NCI-H526 (cell line): ENCODE measurements around the gene RGS19.

ENCODE experiments used
- DNase-seq, 2 experiments: peaks; one replicate each; lab custom pipeline; 2025; lab: John Stamatoyannopoulos, UW

Gene RGS19

DNA sequence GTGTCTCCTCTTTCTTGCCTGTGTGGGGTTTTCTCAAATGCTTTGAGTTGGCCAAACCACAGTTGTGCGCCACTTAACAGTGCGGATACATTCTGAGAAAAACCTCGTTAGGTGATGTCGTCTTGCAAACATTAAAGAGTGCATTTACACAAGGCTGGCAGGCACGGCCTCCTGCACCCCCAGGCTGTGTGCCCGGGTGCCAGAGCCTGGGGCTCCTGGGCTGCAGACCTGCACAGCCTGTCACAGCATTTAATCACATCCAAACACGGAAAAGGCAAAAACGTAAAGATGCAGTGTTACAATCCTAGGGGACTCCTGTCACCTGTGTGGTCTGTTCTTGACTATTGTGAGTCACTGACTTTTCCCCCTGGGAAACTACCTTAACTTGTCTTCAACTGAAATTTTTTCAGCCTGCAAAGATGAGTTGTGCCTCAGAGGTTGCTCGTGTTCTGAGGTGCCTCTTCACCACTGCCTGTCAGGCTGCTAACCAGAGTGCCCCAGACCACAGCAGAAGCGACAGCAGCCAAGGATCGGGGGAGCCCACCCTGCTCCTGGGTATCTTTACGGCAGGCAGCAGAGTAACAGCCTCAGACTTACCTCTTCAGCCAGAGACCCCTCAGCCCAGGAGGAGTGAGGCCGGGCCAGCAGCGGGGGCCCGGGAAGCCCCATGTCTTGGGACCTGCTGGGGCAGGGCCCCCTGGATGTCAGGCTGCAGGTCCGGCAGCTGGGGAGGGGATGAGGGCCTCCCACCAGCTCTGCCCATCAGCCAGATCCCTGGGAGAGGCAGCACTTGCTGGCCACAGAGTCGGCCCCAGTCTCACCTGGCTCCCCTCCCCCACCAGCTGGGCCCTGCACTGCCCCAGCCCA lies 44.0 kb downstream of the RGS19 start:
- no peak for DNase-seq

- no peak for DNase-seq
Measured at GRCh38 chr20:64033981-64034493, 45.3 kb downstream of the RGS19 start.

- DNase-seq, result no peak
Measured at GRCh38 chr20:64032706-64033624, 46.4 kb downstream of the RGS19 start.

DNA sequence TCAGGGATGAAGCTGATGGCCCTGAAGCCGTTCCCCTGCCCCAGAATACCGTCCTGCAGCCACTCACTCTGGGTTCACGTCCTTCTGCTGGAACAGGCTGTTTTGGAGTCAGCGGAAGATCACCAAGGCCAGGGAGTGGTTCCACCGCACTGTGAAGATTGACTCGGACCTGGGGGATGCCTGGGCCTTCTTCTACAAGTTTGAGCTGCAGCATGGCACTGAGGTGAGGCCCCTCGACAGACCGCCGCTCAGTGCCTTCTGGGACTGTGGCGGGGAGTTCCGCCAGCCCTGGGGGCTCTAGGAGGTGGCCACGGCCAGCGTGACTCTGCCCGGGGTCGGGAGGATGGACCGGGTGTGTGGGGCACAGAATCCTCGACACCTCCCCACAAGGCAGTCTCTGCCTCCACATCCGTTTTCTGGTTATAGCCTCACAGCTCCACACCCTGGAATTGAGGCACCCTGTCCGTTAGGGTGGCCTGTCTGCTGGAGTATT lies 47.5 kb downstream of the RGS19 start:
- DNase-seq, result no peak

- DNase-seq, result no peak
Measured at GRCh38 chr20:64030371-64031134, 48.8 kb downstream of the RGS19 start.

DNA sequence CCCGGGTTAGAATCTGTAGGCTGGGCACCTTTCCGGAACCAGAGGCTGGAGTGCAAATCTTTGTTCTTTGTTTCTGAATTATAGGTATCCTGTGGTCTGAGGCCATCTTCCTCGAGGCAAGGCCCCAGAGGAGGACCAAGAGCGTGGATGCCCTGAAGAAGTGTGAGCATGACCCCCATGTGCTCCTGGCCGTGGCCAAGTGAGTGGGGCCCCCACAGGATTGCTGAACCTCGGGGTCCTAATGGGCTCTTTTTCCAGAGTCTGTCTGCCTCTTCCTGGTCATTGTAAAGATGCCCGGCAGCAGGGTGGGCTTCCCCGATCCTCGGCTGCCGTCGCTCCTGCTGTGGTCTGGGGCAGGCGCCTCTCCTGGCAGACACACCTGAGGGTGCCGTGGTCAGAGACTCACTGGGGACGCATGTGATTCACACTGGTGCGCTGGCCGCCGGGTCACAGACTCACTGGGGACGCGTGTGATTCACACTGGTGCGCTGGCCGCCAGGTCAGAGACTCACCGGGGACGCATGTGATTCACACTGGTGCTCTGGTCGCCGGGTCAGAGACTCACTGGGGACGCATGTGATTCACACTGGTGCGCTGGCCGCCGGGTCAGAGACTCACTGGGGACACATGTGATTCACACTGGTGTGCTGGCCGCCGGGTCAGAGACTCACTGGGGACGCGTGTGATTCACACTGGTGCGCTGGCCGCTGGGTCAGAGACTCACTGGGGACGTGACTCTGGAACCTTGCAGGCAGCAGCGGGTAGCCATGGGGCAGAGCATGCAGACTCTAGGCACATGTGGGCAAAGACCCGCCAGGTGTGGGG lies 49.8 kb downstream of the RGS19 start:
- no peak for DNase-seq

DNA sequence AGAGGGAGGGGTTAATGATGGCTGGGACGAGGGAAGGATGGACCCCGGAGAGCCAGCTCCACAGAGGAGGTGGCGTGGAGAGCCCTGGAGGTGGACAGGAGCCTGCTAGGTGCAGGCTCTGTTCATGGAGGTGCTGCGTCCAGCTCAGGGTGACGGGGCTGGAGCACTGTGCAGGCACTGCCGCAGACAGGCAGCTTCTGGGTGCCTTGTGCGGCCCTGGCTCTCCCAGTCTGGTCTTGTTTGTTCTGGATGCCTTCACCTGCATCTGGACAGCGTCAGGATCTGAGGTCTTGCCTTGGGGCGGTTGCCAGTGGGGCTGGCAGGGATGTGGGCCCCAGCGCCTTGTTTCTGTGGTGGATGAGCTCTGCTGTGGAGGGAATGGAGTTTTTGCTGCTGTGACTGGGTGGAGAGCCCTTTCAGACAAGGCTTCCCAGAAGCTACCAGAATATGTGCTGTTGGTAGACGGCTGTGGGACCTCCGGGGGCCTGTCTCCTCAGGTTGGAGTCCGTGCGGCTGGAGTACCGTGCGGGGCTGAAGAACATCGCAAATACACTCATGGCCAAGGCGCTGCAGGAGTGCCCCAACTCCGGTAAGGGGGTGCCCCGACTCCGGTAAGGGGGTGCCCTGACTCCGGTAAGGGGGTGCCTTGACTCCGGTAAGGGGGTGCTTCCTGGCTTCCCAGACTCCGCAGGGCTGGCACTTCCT lies 51.2 kb downstream of the RGS19 start:
- DNase-seq, result no peak

- DNase-seq, result no peak
Measured at GRCh38 chr20:64025826-64026412, 53.4 kb downstream of the RGS19 start.

- no peak for DNase-seq
Measured at GRCh38 chr20:64025101-64025825, 54.1 kb downstream of the RGS19 start.

GRCh38 chr20:64024141-64024990 lies 55.0 kb downstream of the RGS19 start:
- no peak for DNase-seq

DNA sequence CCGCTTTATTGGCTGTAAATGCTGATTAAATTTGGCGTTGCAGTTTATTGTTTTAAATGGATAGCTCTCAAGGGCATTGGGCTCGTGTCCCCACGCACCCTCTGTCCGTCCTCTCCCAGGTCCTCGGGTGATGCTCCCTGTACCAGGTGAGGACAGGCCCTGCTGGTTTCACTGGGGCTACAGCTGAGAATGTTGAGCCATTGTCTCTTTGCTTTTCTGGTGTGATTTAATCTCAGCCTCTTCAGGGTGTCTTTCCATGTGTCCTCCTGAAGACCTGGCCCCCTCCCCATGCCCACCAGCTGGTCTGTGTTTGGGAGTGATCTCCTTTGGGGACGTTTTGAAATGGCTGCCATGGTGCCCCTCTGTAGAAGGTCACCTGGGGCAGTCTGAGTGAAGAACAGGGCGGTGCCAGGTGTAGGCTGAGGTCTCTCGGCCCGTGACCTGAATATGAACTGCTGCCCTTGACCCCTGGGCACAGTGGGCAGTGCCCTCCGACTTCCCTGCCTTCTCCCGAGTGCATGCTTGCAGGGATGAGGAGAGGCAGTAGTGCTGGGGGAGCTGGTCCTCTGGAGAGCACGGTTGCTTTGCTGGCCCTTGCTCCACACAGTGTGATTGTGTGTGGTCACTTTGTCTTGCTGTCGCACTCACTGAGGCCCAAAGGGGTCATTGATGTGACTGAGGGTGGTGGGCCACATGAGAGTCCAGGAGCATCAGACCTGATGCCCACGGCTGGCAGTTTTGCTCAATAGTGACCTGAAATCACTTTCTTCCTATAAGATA lies 55.8 kb downstream of the RGS19 start:
- no peak for DNase-seq
